ENCODE measurements around the gene CFAP20DC. TPM values are rescaled to one million over a fixed set of nuclear protein-coding genes. Genes with fewer than 3 reads are reported as not detected.
"Not testable (repeated sequence)": the region's sequence is repeated elsewhere in the genome, so short reads cannot be mapped to it uniquely, and the experiment has no call there.

Gene CFAP20DC
- total RNA-seq, 1 donor from 2014 or later = 8.2 TPM

GRCh38 chr3:58898513-58898912 is 151.3 kb downstream of the CFAP20DC start:
- DNase-seq (ENCODE audit: low read depth) = no peak
- no peaks in the 10 kb centered on the region for H3K27me3 ChIP-seq (ENCODE audit: control insufficient read depth, insufficient read depth, low read length)
- no peak overlapping the region for H3K4me3 ChIP-seq (ENCODE audit: low read depth, low read length)
- TF ChIP-seq CTCF (IDR thresholded peaks at IDR 0.05; ENCODE audit: insufficient read depth, low read length, poor library complexity, severe bottlenecking) = no peak
- no peaks in the 10 kb centered on the region for H3K36me3 ChIP-seq (ENCODE audit: control insufficient read depth, insufficient read depth, low read length)

- no peaks in the 10 kb centered on the region for H3K36me3 ChIP-seq (ENCODE audit: control insufficient read depth, insufficient read depth, low read length)
Observed at GRCh38 chr3:58897646-58898045, 152.2 kb downstream of the CFAP20DC start.

GRCh38 chr3:58895678-58896077 is 154.1 kb downstream of the CFAP20DC start:
- not testable (repeated sequence) for H3K27me3 ChIP-seq (ENCODE audit: control insufficient read depth, insufficient read depth, low read length); DNase-seq (ENCODE audit: low read depth); H3K4me3 ChIP-seq (ENCODE audit: low read depth, low read length); H3K36me3 ChIP-seq (ENCODE audit: control insufficient read depth, insufficient read depth, low read length)

More at GRCh38 chr3:58897646-58898045, 152.2 kb downstream of the CFAP20DC start:
- no peak for DNase-seq (ENCODE audit: low read depth)
- no peak overlapping the region for H3K4me3 ChIP-seq (ENCODE audit: low read depth, low read length)
- no peak for TF ChIP-seq CTCF (IDR thresholded peaks at IDR 0.05; ENCODE audit: insufficient read depth, low read length, poor library complexity, severe bottlenecking)
- H3K27me3 ChIP-seq (ENCODE audit: control insufficient read depth, insufficient read depth, low read length) = no peaks in the 10 kb centered on the region

- H3K27me3 ChIP-seq (ENCODE audit: control insufficient read depth, insufficient read depth, low read length); H3K36me3 ChIP-seq (ENCODE audit: control insufficient read depth, insufficient read depth, low read length); DNase-seq (ENCODE audit: low read depth); H3K4me3 ChIP-seq (ENCODE audit: low read depth, low read length): not testable (repeated sequence)
Observed at GRCh38 chr3:58892526-58892925, 157.3 kb downstream of the CFAP20DC start.

- no peak for DNase-seq (ENCODE audit: low read depth)
- Histone ChIP-seq H3K36me3 (ENCODE audit: control insufficient read depth, insufficient read depth, low read length) (no peaks in the 10 kb centered on the region), H3K4me3 (ENCODE audit: low read depth, low read length) (no peak overlapping the region), H3K27me3 (ENCODE audit: control insufficient read depth, insufficient read depth, low read length) (no peaks in the 10 kb centered on the region)
- TF ChIP-seq CTCF (IDR thresholded peaks at IDR 0.05; ENCODE audit: insufficient read depth, low read length, poor library complexity, severe bottlenecking) = no peak
Observed at GRCh38 chr3:58888087-58888486, 161.7 kb downstream of the CFAP20DC start.

GRCh38 chr3:58884453-58884852 is 165.4 kb downstream of the CFAP20DC start:
- TF ChIP-seq CTCF (IDR thresholded peaks at IDR 0.05; ENCODE audit: insufficient read depth, low read length, poor library complexity, severe bottlenecking) = no peak

GRCh38 chr3:58880182-58880581 is 169.6 kb downstream of the CFAP20DC start:
- Histone ChIP-seq H3K27me3 (ENCODE audit: control insufficient read depth, insufficient read depth, low read length) (no peaks in the 10 kb centered on the region), H3K36me3 (ENCODE audit: control insufficient read depth, insufficient read depth, low read length) (no peaks in the 10 kb centered on the region), H3K4me3 (ENCODE audit: low read depth, low read length) (no peak overlapping the region)
- no peak for TF ChIP-seq CTCF (IDR thresholded peaks at IDR 0.05; ENCODE audit: insufficient read depth, low read length, poor library complexity, severe bottlenecking)
- no peak for DNase-seq (ENCODE audit: low read depth)

More at GRCh38 chr3:58884453-58884852, 165.4 kb downstream of the CFAP20DC start:
- Histone ChIP-seq H3K27me3 (ENCODE audit: control insufficient read depth, insufficient read depth, low read length) (no peaks in the 10 kb centered on the region), H3K4me3 (ENCODE audit: low read depth, low read length) (no peak overlapping the region), H3K36me3 (ENCODE audit: control insufficient read depth, insufficient read depth, low read length) (no peaks in the 10 kb centered on the region)
- DNase-seq (ENCODE audit: low read depth) = no peak
